NK-92 (cell line): ENCODE measurements around the gene TMEM244.
"Not testable (repeated sequence)": the region's sequence is repeated elsewhere in the genome, so short reads cannot be mapped to it uniquely, and the experiment has no call there.

Experiments
- DNase-seq: peaks from one replicate; lab custom pipeline; 2025; ENCODE audit not compliant: unreplicated experiment; lab: John Stamatoyannopoulos, UW

Gene TMEM244

DNA sequence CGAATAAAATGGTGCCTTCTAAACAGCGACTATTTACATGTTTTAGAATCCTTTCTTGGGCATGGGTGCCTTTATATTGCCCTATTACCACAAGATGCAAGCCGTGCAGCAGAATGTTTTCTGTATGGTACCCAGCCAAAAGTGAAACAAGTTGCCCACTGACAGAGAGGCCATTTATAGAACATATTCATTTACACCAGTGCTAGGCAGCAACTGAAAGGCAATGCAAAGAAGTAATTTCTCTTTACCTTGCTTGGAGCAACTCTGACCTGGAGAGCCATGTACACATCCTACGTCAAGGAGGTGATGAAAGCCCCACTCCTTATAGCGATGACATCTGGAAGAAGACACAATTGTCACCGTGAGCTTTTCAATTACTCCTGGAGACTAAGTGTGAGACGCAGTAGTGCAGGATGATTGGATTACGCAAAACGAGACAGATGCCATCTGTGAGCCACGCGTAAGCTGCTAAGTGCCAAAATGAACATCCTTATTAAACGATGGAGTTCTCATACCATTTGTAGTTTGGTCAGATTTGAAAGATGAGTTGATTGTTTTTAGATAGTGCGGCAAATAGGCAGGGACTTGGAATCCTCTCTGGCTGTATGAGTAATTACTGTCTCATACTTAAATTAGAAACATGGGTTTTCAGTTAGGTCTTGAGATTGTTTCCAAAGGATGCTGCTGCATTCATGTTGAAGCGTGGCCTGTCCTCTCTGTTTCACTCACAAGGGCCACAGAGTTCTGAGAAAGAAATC lies at the start of gene TMEM244:
TSS of gene TMEM244 (minus strand) at position 408 of the 758 bp plus-strand sequence. CDS start at position 281, 127 bp downstream.
- no peak for DNase-seq

DNA sequence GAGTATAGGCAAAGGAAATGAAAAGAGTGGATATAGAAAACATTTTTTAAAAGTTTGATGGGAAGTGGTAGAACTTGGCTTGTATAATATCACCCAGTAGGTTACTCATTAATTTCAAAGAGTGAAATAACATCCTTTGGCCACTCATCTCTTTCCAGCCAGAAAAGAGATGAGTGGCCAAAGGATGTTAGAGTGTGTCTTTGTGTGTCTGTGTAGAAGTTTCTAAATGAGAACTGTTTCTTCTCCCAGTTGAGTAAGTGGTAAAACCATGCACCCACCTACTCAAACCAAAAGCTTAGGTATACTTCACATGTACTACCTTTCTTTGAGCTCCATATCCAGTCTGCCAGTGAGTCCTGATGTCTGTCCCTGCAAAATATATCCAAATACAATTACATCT lies 47.7 kb upstream of the TMEM244 start:
- DNase-seq: no peak

DNA sequence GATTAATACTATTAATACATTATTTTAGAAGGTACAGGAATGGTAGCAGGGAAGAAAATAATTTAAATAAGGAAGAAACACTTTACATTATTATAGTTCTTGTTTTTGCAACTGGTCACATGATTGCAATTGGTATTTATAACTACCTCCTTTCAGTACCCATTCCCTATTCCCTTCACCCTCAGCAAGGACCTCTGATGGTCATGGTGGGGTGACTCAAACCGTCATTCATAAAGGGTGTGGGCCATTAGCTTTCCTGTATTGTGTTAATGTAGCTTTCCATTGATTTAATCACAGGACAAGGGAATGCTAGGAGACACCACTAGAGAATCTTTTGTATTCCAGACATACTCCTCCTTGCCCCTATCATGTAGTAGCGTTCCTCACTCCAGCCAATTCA lies 47.2 kb upstream of the TMEM244 start:
- DNase-seq: no peak

DNA sequence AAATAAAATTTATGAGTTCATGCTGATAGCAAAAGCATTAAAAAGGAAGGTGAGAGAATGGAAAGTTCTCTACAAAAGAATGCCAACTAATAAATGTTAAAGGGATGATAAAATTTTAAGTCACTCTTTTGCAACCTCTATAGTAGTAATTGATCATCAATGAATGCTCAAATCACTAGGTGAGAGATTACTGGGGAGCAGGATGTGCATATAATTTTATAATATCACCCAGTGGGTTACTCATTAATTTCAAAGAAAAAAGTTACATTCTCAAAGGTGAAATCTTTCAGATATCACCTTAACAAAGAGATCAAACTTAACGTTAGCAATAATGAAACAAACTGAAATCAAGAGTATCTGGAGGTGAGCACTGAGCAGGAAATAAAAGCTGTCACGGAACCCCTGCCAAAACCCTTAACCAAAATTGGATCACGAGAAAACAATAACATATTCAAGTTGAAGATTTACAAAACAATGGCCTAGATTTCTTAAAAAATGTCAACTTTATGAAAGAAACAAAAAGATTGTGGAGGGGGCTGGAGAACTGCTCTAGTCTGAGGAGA lies 45.5 kb upstream of the TMEM244 start:
- no peak for DNase-seq

- no peak for DNase-seq
These were observed 42.0 kb upstream of the TMEM244 start for GRCh38 chr6:129903082-129903481.

- no peak for DNase-seq
These were observed 41.6 kb upstream of the TMEM244 start for GRCh38 chr6:129902681-129903080.

GRCh38 chr6:129901910-129902309 lies 40.8 kb upstream of the TMEM244 start:
- no peak for DNase-seq

DNA sequence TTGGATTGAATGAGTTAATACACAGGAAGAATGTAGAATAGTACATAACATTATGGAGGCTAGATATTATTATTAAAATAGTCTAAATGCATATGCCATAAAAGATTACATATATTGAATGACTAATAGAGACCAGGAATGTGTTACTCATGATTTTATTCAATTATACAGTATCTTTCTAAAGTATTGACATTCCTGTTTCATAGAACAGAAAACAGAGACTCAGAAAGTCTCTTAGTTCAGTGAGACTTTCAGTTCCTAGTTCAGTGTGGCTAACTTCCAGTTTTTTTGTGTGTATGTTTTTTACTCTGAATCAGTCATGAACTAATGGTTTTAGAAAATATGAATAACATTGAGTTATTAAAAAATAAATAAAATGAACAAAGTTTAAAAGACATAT lies 34.6 kb upstream of the TMEM244 start:
- no peak for DNase-seq

DNA sequence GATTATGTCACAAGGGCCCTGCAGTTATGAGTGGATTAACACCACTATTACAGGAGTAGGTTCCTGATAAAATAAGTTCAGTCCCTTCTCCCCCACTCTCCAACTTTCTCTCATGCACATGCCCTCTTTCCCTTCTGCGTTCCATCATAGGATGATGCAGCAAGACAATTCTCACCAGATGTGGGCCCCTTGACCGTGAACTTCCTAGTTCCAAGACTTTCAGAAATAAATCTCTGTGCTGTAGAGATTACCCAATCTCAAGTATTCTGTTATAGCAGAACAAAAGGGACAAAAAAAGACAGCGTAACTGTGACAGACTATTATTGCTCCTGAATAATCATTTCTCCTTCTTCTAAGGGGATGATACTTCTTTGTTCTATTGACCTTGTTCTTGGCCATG lies 33.8 kb upstream of the TMEM244 start:
- no peak for DNase-seq

GRCh38 chr6:129893640-129894039 lies 32.5 kb upstream of the TMEM244 start:
- no peak for DNase-seq

DNA sequence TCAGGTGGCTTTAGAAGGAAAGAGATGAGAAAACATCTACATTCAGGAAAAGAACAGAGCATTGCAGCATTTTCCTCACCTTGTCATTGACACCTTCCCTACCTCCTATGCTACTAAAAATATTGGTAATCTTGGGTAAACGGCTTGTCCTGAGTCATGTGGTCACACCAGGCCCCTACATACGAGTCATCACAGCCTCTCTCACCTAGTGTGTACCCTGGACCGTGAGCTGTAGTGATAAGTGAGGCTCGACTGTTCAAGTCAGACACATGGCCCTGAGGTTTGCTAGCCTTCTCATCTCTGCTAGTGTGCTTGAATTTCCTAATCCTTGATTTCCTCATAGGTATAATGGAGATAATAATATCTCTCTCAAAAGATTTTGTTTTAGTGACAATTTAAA lies 29.6 kb upstream of the TMEM244 start:
- no peak for DNase-seq

DNA sequence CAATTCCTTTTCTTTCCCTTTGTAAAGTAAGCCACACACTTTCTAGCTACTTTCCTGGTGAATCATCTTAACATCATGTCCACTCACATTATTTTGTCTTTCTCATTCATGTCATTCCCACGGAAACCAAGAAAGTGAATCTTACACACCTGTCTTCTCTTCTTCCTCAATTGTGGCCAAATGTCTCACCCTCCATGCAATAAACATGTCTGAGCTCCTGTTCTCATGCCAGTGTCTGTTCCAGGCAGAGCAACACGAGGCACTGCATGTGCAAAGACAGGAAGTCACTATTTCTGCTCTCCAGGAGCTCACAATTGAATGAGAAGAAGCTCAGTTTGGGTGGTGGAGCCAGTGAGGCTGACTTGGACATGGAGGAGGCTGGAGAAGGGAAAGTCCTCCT lies 29.0 kb upstream of the TMEM244 start:
- DNase-seq: no peak

DNA sequence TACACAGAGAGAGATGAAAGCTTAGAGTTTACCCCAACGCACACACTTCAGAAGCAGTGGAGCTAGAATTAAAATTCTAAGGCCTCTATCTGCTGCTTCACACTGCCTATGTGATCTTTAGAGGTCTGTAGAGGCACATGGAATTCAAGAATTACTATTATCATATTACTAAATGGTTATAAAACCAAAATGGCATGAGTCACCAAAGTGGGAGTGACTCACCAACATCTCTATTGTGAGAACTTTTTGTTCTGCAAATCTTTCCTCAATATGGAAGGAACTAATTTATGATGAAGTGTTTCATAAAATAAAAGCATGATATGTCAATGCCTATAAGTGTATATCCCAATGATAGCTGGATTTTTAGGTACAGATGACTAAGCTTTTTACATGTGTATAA lies 28.5 kb upstream of the TMEM244 start:
- no peak for DNase-seq

- no peak for DNase-seq
These were observed 25.5 kb upstream of the TMEM244 start for GRCh38 chr6:129886401-129887155.

GRCh38 chr6:129884211-129884610 lies 23.1 kb upstream of the TMEM244 start:
- DNase-seq: no peak

GRCh38 chr6:129882510-129883023 lies 21.5 kb upstream of the TMEM244 start:
- DNase-seq: no peak

DNA sequence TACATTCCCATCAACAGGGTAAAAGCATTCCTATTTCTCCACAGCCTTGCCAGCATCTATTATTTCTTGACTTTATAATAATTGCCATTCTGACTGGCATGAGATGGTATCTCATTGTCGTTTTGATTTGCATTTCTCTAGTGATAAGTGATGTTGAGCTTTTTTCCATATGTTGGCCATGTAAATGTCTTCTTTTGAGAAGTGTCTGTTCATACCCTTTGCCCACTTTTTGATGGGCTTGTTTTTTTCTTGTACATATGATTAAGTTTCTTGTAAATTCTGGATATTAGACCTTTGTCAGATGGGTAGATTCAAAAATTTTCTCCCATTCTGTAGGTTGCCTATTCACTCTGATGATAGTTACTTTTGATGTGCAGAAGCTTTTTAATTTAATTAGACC lies 16.8 kb upstream of the TMEM244 start:
- not testable (repeated sequence) for DNase-seq

GRCh38 chr6:129875610-129876520 lies 14.8 kb upstream of the TMEM244 start:
- DNase-seq: no peak

DNA sequence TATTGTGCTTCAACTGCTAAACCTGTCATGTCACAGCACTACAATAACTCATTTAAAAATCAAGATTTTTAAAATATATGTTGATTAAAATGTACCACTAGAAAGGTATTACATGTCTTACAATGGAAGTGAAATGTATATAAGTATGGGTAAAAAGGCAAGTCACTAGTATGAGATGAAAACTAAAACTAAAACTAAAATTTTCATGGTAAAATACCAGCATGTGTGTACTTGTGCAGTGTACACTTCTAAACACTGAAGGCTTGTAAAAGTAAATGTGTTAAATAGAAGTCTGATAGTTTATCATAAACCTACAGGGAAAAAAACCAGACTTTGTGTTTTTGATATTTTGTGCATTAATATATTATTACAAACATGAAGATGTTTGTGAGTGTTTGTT lies 13.7 kb upstream of the TMEM244 start:
- no peak for DNase-seq

GRCh38 chr6:129872586-129872985 lies 11.5 kb upstream of the TMEM244 start:
- no peak for DNase-seq

DNA sequence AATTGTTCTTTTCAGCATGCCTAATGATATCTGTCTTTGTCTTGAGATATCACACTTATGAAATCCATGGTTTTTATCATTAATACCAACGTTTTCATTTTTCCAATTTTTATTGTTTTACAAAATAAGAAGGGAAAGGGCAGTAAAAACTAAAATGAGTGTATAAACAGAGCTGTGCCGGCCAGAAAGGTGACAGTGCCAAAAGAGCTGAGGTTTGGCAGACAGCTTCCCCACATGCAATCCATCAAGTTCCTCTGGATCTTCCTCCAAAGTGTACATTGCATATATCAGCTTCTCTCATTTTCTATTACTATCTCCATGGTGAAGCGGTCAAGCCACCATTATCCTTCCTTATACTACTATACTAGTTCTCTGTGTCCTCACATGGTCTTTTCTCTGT lies 10.1 kb upstream of the TMEM244 start:
- DNase-seq: no peak
